Endodermal cell (in vitro differentiated cells): Measurements from ENCODE around the gene TTC9B. TPM values are rescaled to one million over a fixed set of nuclear protein-coding genes. Genes with fewer than 3 reads are reported as not detected.

Source experiments
- DNase-seq: peaks from one replicate; pipeline ENCODE4 v3.0.0-alpha.2; 2017
- H3K27ac ChIP-seq: 2 replicates; pipeline ENCODE4 v1.5.1; 2013; ENCODE audit warnings: mild to moderate bottlenecking, low read depth, low read length, moderate library complexity
- H3K27me3 ChIP-seq: 2 replicates; pipeline ENCODE4 v1.6.1; 2013; ENCODE audit warnings: mild to moderate bottlenecking, low read length, moderate library complexity; ENCODE audit not compliant: insufficient read depth, control insufficient read depth, poor library complexity, severe bottlenecking
- H3K36me3 ChIP-seq: 2 replicates; pipeline ENCODE4 v1.7.0; 2013; ENCODE audit warnings: mild to moderate bottlenecking, low read length, moderate library complexity; ENCODE audit not compliant: control insufficient read depth, insufficient read depth
- H3K4me1 ChIP-seq: one replicate; pipeline ENCODE4 v1.7.0; 2013; ENCODE audit warnings: low read length; ENCODE audit not compliant: control insufficient read depth, insufficient read depth
- H3K4me3 ChIP-seq: 2 replicates; pipeline ENCODE4 v1.5.1; 2013; ENCODE audit warnings: mild to moderate bottlenecking, low read length, moderate library complexity
- H3K9ac ChIP-seq: 2 replicates; pipeline ENCODE4 v1.6.1; 2013; ENCODE audit warnings: mild to moderate bottlenecking, low read length, moderate library complexity; ENCODE audit not compliant: poor library complexity, severe bottlenecking; ENCODE audit errors: extremely low read depth
- H3K9me3 ChIP-seq: 2 replicates; pipeline ENCODE4 v1.6.1; 2013; ENCODE audit warnings: mild to moderate bottlenecking, low read length, moderate library complexity; ENCODE audit not compliant: control insufficient read depth
- H3K27ac Mint-ChIP-seq: 2 replicates; pipeline ENCODE4 v1.8.0; 2020; ENCODE audit warnings: mixed read lengths
- H3K27me3 Mint-ChIP-seq: 2 replicates; pipeline ENCODE4 v1.8.0; 2021; ENCODE audit warnings: mild to moderate bottlenecking, mixed read lengths; ENCODE audit not compliant: insufficient read depth
- H3K36me3 Mint-ChIP-seq: 2 replicates; pipeline ENCODE4 v1.8.0; 2020; ENCODE audit warnings: low read depth, mixed read lengths
- H3K4me1 Mint-ChIP-seq: 2 replicates; pipeline ENCODE4 v1.8.0; 2020; ENCODE audit warnings: mixed read lengths
- H3K4me3 Mint-ChIP-seq: 2 replicates; pipeline ENCODE4 v1.8.0; 2020; ENCODE audit warnings: mild to moderate bottlenecking, moderate library complexity, mixed read lengths
- H3K9me3 Mint-ChIP-seq: 2 replicates; pipeline ENCODE4 v1.8.0; 2020; ENCODE audit warnings: mild to moderate bottlenecking, mixed read lengths
- WGBS, 2 experiments: methylation state at CpG; one replicate each; pipeline versions ENCODE4 v1.1.5 to v1.1.7; 2013; ENCODE audit warnings: missing lambda C conversion rate in 2 of 2, mixed read lengths in 1 of 2; ENCODE audit not compliant: insufficient coverage in 1 of 2, insufficient read length in 1 of 2; 5-methylcytosine and 5-hydroxymethylcytosine counted together
- total RNA-seq, 2 donors: library from RNA; stranded (reverse); fragmentation: NEBNext Ultra II Directional in 1 of 2; extraction: Animal tissue kit (Norgen Biotek cat#: 25700) in 1 of 2; gene quantifications; 2 replicates in 1 of 2; 3 replicates in 1 of 2; pipeline ENCODE4 v1.2.1, GENCODE V29; 2021
- TF ChIP-seq, protein P1 (sequence below): fragments of 200-600 bp; sonication (generic); conservative IDR thresholded peaks from 2 replicates; pipeline ENCODE4 v1.5.0; 2021; ENCODE audit warnings: antibody characterized with exemption, mild to moderate bottlenecking

Gene TTC9B
- total RNA-seq, 2 donors from 2014 or later: not detected

DNA sequence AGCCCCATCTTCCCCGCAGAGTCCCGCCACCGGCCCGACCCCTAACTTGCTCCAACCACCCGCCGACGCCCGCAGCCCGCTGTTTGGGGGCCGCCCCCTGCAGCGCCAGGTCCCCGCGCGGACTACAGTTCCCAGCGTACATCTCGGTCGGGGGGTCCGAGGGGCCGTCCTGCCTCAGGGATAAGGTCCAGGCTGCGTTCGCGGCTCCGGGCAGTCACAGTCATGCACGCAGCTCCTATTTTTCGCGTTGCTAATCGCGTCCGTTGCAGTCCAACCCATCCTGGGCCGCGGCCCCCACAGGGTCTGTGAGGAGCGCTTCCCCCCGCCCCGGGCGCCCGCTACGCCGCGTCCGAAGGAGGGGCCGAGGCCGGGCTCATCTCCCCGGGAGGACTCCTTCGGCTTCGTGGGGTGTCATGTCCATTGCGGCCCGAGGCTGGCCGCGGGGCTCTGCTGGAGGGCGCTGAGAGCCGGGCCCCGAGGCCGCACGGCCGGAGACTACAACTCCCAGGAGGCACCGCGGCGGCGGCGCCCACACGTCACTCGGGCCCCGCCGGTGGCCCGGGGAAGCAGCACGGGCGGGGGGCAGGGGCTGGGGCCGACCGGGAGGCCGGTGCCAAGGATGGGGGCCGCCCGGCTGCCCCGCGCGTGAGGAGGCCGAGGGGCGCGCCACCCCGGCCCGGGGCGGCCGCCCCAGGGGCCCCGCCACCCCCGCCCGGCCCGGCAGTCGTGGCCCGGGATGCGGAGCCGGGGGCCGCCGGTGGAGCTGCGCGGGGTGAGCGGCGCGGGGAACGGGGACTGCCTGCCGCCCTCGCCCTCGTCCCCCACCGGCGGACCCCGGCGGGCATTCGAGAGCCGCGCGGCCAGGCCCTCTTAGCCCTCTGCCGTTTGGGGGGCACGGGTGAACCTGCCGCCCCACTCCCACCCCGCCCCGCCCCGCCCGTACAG, 27.0 kb downstream of the TTC9B start, which contains the start of gene MAP3K10:
MAP3K10 (plus strand) TSS at position 536 of the 945 bp plus-strand sequence. CDS start 606 bp downstream, outside the sequence.
- H3K4me3 ChIP-seq: peak within 1 kb of the TSS; percentile 87
- no peaks in the 10 kb centered on the region for H3K36me3 ChIP-seq
- H3K9me3 Mint-ChIP-seq: no peaks in the 10 kb centered on the region
- peak; percentile 83 for DNase-seq
- WGBS, 2 experiments: 0% methylated on average over 22 to 111 of the region's 116 CpGs
- no peaks in the 10 kb centered on the region for H3K36me3 Mint-ChIP-seq
- no peaks in the 10 kb centered on the region for H3K4me1 ChIP-seq
- peaks cover 4% of the 10 kb centered on the region for H3K27me3 Mint-ChIP-seq
- TF ChIP-seq, protein P1, sequence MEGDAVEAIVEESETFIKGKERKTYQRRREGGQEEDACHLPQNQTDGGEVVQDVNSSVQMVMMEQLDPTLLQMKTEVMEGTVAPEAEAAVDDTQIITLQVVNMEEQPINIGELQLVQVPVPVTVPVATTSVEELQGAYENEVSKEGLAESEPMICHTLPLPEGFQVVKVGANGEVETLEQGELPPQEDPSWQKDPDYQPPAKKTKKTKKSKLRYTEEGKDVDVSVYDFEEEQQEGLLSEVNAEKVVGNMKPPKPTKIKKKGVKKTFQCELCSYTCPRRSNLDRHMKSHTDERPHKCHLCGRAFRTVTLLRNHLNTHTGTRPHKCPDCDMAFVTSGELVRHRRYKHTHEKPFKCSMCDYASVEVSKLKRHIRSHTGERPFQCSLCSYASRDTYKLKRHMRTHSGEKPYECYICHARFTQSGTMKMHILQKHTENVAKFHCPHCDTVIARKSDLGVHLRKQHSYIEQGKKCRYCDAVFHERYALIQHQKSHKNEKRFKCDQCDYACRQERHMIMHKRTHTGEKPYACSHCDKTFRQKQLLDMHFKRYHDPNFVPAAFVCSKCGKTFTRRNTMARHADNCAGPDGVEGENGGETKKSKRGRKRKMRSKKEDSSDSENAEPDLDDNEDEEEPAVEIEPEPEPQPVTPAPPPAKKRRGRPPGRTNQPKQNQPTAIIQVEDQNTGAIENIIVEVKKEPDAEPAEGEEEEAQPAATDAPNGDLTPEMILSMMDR: no peak
- H3K4me3 Mint-ChIP-seq: peak within 1 kb of the TSS; percentile 75
- peaks cover 4% of the 10 kb centered on the region for H3K27me3 ChIP-seq
- no peak within 1 kb of the TSS for H3K27ac ChIP-seq
- peak within 1 kb of the TSS; percentile 51 for H3K9ac ChIP-seq
- H3K4me1 Mint-ChIP-seq: no peaks in the 10 kb centered on the region
- no peaks in the 10 kb centered on the region for H3K9me3 ChIP-seq
- H3K27ac Mint-ChIP-seq: peak within 1 kb of the TSS; percentile 30

DNA sequence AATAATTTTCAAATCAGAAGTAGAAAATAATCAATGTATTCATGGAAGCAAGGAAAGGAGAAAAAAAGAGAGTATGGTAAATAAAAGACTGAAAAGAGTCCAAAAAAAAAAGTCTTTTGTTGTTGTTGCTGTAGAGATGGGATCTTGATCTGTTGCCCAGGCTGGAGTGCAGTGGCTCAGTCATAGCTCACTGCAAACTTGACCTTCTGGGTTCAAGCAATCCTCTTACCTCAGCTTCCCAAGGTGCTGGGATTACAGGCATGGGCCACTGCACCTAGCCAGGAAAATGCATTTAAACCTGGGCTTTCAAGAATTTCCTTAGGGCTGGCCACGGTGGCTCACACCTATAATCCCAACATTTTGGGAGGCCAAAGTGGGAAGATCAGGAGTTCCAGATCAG, 33.9 kb downstream of the TTC9B start:
- no peaks in the 10 kb centered on the region for H3K4me1 Mint-ChIP-seq
- Histone ChIP-seq H3K9ac (no peak overlapping the region), H3K4me3 (no peak overlapping the region), H3K4me1 (no peaks in the 10 kb centered on the region), H3K9me3 (no peaks in the 10 kb centered on the region), H3K27ac (no peak overlapping the region), H3K27me3 (no peaks in the 10 kb centered on the region), H3K36me3 (no peaks in the 10 kb centered on the region)
- no peak for DNase-seq
- TF ChIP-seq, protein P1: no peak
- H3K9me3 Mint-ChIP-seq: no peaks in the 10 kb centered on the region
- WGBS, 2 experiments: 88 to 100% methylated on average over 1 of the region's 1 CpG
- H3K4me3 Mint-ChIP-seq: no peak overlapping the region
- no peak overlapping the region for H3K27ac Mint-ChIP-seq
- H3K36me3 Mint-ChIP-seq: no peaks in the 10 kb centered on the region
- H3K27me3 Mint-ChIP-seq: no peaks in the 10 kb centered on the region

DNA sequence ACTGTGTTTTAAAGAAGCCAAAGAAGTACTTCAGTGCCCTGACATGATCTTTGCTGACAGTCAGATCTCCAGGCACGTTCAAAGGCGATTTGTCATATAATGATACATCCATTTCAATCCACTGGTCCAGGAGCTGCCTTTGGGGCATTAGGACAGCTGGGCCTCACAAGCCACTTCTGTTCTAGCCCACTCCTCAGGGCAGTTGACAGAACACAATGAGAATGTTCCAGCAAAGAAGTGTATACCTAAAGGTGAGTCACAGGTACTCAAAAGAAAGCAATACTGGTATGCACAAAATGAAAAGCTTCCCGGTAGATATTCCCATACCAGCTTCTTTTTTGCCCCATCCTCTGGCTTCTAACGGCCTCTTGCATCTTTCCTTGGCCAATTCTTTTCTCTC, 39.4 kb downstream of the TTC9B start:
- no peaks in the 10 kb centered on the region for H3K4me1 ChIP-seq
- no peaks in the 10 kb centered on the region for H3K36me3 ChIP-seq
- Mint-ChIP-seq H3K27me3 (no peaks in the 10 kb centered on the region), H3K4me3 (no peak overlapping the region), H3K4me1 (no peaks in the 10 kb centered on the region), H3K27ac (no peak overlapping the region), H3K36me3 (no peaks in the 10 kb centered on the region), H3K9me3 (peaks cover 6% of the 10 kb centered on the region)
- H3K9me3 ChIP-seq: no peaks in the 10 kb centered on the region
- H3K4me3 ChIP-seq: no peak overlapping the region
- TF ChIP-seq, protein P1: no peak
- no peak overlapping the region for H3K27ac ChIP-seq
- 83 to 90% methylated on average over 4 of the region's 4 CpGs for WGBS, 2 experiments
- no peak for DNase-seq
- H3K9ac ChIP-seq: no peak overlapping the region
- H3K27me3 ChIP-seq: no peaks in the 10 kb centered on the region
